Measurements from ENCODE around the gene BOD1L2. TPM values are rescaled to one million over a fixed set of nuclear protein-coding genes. Genes with fewer than 3 reads are reported as not detected.

BOD1L2 gene
- total and polyA plus RNA-seq, 2 of the 13 experiments (the other 11 are each of a cell fraction or from before 2014, with no cell fraction given), result not detected

DNA sequence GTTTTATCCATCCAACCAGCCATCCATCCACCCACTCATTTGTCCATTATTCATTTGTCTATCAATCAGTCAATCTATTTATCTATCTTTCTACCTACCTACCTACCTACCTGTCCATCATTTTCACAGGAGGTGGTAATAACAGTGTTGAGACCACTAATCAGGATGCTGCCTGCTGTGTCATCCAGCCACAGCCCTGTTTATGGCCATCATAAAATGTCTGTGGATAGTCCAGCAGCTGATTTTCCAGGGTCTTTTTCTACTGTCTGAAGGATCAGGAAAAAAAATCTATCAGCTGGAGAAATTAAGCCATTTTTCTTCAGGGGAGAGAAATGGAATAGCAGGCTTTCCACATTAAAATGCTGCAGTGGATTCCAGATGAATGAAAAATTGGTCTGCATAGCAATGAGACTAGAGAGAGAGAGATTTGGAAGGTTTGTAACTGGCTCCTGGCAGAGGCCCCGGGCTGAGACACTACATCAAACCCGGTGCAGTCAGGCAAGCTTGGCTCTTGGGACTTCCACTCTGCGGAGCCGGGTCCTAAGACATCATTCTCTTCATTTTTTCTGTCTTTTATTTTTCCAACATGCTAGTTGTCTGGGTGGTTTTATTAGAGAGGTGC lies 33.0 kb upstream of the BOD1L2 start:
- no TSS peak for BruUV-seq (replicated peaks)
- ChIA-PET POLR2A (no interaction called here), CTCF (ENCODE audit: low intra/inter-chr PET ratio, low total read pairs) (no interaction called here)
- Histone ChIP-seq H4K20me1 (ENCODE audit: insufficient read depth, low read length) (0 out of 2 replicates have a peak, but pooled peaks cover 3% of the 10 kb centered on the region), H3K36me3 (replicated peaks in 1 of 2; ENCODE audit: control insufficient read depth in 1 of 2, insufficient read depth in 2 of 2, low read length in 2 of 2) (no peaks in the 10 kb centered on the region), H3K79me2 (ENCODE audit: insufficient read depth, low read length) (no peaks in the 10 kb centered on the region), H3K27ac (ENCODE audit: extremely low read length, insufficient read depth, low read length) (no peak overlapping the region), H3K4me1 (ENCODE audit: insufficient read depth, low read length) (no peaks in the 10 kb centered on the region), H3K9ac (ENCODE audit: insufficient read depth, low read depth, low read length) (no peak overlapping the region), H3K9me3 (ENCODE audit: low read length) (no peaks in the 10 kb centered on the region), H3K27me3 (ENCODE audit: control insufficient read depth in 1 of 2, insufficient read depth in 2 of 2, low read length in 2 of 2) (peaks cover 0 to 7% of the 10 kb centered on the region in 2 experiments; a peak in 1 of 5 replicates), H2AFZ (ENCODE audit: low read length) (no peak overlapping the region), H3K4me3 (replicated peaks in 1 of 3; ENCODE audit: insufficient read depth in 1 of 3, low read depth in 2 of 3, low read length in 3 of 3) (no peak overlapping the region), H3K4me2 (ENCODE audit: low read depth, low read length) (no peak overlapping the region)
- intact Hi-C loops (cut with micrococcal nuclease; ENCODE audit: unreplicated experiment) (no loop called here), in situ Hi-C loops (cut with HindIII; ENCODE audit: extremely low pct_ligation_motif_present, low pct_unique_long_range_greater_than_20kb) (no loop called here)
- TF ChIP-seq ZNF367 (CRISPR knock-in tag; IDR thresholded peaks at IDR 0.05; ENCODE audit: borderline replicate concordance), result no peak
- TF ChIP-seq, protein P1, sequence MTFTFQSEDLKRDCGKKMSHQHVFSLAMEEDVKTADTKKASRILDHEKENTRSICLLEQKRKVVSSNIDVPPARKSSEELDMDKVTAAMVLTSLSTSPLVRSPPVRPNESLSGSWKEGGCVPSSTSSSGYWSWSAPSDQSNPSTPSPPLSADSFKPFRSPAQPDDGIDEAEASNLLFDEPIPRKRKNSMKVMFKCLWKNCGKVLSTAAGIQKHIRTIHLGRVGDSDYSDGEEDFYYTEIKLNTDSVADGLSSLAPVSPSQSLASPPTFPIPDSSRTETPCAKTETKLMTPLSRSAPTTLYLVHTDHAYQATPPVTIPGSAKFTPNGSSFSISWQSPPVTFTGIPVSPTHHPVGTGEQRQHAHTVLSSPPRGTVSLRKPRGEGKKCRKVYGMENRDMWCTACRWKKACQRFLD (CRISPR knock-in tag; IDR thresholded peaks at IDR 0.05; ENCODE audit: borderline replicate concordance), result no peak
- no peak for TF ChIP-seq ZNF616 (CRISPR knock-in tag; IDR thresholded peaks at IDR 0.05; ENCODE audit: low read depth)
- TF ChIP-seq ZHX2 (IDR thresholded peaks at IDR 0.05; ENCODE audit: low read depth), result no peak
- no peak for TF ChIP-seq ZHX2 (CRISPR knock-in tag; IDR thresholded peaks at IDR 0.05; ENCODE audit: borderline replicate concordance)
- no peak for TF ChIP-seq PATZ1 (CRISPR knock-in tag; IDR thresholded peaks at IDR 0.05)
- TF ChIP-seq ATF7 (IDR thresholded peaks at IDR 0.05), result no peak
- no peak for TF ChIP-seq ATF7 (CRISPR knock-in tag; IDR thresholded peaks at IDR 0.05)
- TF ChIP-seq, protein P2, sequence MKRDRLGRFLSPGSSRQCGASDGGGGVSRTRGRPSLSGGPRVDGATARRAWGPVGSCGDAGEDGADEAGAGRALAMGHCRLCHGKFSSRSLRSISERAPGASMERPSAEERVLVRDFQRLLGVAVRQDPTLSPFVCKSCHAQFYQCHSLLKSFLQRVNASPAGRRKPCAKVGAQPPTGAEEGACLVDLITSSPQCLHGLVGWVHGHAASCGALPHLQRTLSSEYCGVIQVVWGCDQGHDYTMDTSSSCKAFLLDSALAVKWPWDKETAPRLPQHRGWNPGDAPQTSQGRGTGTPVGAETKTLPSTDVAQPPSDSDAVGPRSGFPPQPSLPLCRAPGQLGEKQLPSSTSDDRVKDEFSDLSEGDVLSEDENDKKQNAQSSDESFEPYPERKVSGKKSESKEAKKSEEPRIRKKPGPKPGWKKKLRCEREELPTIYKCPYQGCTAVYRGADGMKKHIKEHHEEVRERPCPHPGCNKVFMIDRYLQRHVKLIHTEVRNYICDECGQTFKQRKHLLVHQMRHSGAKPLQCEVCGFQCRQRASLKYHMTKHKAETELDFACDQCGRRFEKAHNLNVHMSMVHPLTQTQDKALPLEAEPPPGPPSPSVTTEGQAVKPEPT (CRISPR knock-in tag; IDR thresholded peaks at IDR 0.05; ENCODE audit: low read depth), result no peak
- TF ChIP-seq ZFP62 (CRISPR knock-in tag; IDR thresholded peaks at IDR 0.05), result no peak
- FAIRE-seq, result no peak
- no peak for ATAC-seq
- 2% methylated on average over 4 of the region's 4 CpGs for WGBS (ENCODE audit: low lambda C conversion rate)
- DNase-seq (ENCODE audit: low spot score), result no peak
